HG03565 (cell line): ENCODE measurements around the gene ITK.

ENCODE experiments used
- ATAC-seq: cut with Tn5 transposase; IDR thresholded peaks from one replicate; pipeline ENCODE4 v1.9.1; 2021; ENCODE audit warnings: mild to moderate bottlenecking, moderate library complexity; ENCODE audit not compliant: unreplicated experiment

Gene ITK

DNA sequence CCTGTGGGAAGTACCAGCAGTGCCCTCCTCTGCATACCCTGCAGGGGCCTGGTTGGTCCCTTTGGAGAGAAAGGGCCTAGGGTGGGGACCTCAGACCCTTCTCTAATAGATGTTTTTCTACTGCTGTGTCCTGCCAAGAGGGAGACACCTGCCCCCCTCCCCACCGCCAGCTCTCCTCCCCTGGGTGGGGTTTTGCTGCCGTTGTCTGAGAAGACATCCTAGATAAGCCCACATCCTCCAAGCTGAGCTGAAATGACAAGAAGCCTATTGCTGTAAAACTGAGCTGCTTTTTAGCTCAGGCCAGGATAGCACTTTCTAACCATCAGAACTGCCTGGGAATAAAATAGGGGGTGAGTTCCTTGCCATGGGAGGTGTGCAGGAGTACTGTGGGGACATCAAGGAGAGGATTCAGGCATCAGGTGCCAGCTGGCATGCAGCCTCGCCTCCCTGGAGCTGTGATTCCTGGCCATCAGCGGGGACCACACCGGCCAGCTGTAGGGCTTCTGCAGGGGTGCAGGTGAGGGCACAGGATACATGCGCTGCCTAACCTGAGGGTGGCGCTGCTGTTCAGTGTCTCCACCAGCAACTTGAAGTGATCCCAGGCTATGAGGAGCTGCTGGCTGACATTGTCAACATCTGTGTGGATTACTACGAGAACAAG, 123.2 kb downstream of the ITK start:
- no peak for ATAC-seq
